RKO (cell line): ENCODE measurements around the gene PBXIP1.
A peak's percentile ranks its signal among the peaks of the same experiment; 100 is the strongest.

Experiments
- DNase-seq: peaks from one replicate; pipeline ENCODE4 v3.0.0-alpha.2; 2016; ENCODE audit warnings: low spot score

PBXIP1 gene

GRCh38 chr1:154956544-154956941 is 644 bp upstream of the PBXIP1 start:
- no peak for DNase-seq

GRCh38 chr1:154955039-154955717 is 721 bp downstream of the PBXIP1 start:
- peak; percentile 66 for DNase-seq

- DNase-seq, result no peak
Measured at GRCh38 chr1:154954541-154954940, 1.4 kb downstream of the PBXIP1 start.

GRCh38 chr1:154953611-154954038 is 2.3 kb downstream of the PBXIP1 start:
- no peak for DNase-seq

GRCh38 chr1:154952664-154953063 is 3.2 kb downstream of the PBXIP1 start:
- no peak for DNase-seq

GRCh38 chr1:154951901-154952657 is 3.8 kb downstream of the PBXIP1 start:
- DNase-seq, result no peak

GRCh38 chr1:154948079-154948478 is 7.8 kb downstream of the PBXIP1 start:
- DNase-seq, result no peak

GRCh38 chr1:154945962-154946850 is 9.7 kb downstream of the PBXIP1 start:
- no peak for DNase-seq

GRCh38 chr1:154945160-154945961 is 10.5 kb downstream of the PBXIP1 start:
- DNase-seq, result no peak

- no peak for DNase-seq
Measured at GRCh38 chr1:154944401-154945159, 11.3 kb downstream of the PBXIP1 start.

GRCh38 chr1:154943649-154944400 is 12.1 kb downstream of the PBXIP1 start:
- DNase-seq, result no peak

GRCh38 chr1:154941333-154942013 is 14.4 kb downstream of the PBXIP1 start:
- no peak for DNase-seq

- DNase-seq, result no peak
Measured at GRCh38 chr1:154940651-154941194, 15.2 kb downstream of the PBXIP1 start.

GRCh38 chr1:154940213-154940560 is 15.7 kb downstream of the PBXIP1 start:
- DNase-seq, result no peak

- no peak for DNase-seq
Measured at GRCh38 chr1:154938604-154939399, 17.1 kb downstream of the PBXIP1 start.

- DNase-seq, result no peak
Measured at GRCh38 chr1:154937988-154938386, 17.9 kb downstream of the PBXIP1 start.

GRCh38 chr1:154937085-154937987 is 18.6 kb downstream of the PBXIP1 start:
- DNase-seq, result peak; percentile 95
